ENCODE results near the gene ATPAF1. TPM values are rescaled to one million over a fixed set of nuclear protein-coding genes. Genes with fewer than 3 reads are reported as not detected.
A peak's percentile ranks its signal among the peaks of the same experiment; 100 is the strongest.

ATPAF1 gene
- total and polyA plus RNA-seq, 9 of the 15 experiments (the other 6 are each of a cell fraction or from before 2014, with no cell fraction given): 6.3 to 56.2 (median 27.4) TPM

DNA sequence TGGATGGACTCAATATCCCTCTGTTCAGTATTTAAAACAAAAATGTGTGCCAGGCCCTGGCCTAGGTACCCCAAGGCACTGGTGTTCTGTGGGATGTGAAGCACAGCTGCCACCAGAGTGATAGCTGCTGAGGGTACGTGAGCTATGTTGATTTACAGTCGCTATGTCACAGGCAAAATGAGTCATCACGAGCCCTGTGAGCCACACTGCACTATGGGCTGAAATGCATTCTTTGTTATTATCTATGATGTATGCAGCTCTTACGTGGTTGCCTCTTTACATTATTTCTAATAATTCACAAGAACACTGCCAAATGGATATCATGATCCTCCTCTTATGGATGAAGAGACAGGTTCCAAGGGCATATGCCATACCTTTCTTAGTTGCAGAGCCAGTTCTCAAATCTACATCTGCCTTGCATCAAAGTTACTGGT is 5.6 kb upstream of the ATPAF1 start:
- BruUV-seq (replicated peaks): no TSS peak
- ChIA-PET CTCF (ENCODE audit: low intra/inter-chr PET ratio) (no interaction called here), POLR2A (interaction anchor here (0.5 to 2.1 kb wide), 5 partner anchors 9 to 348 kb away, joined by 3 to 8 read pairs (median 3); no protein-coding TSS in a partner anchor)
- Histone ChIP-seq H3K79me2 (ENCODE audit: control insufficient read depth, insufficient read depth, low read length) (no peaks in the 10 kb centered on the region), H2AFZ (ENCODE audit: low read depth, low read length) (no peak overlapping the region), H3K4me2 (ENCODE audit: insufficient read depth, low read length) (peak overlapping the region; percentile 46), H3K27me3 (ENCODE audit: control insufficient read depth in 2 of 2, insufficient read depth in 2 of 2, low read length in 2 of 2) (no peaks in the 10 kb centered on the region), H3K4me3 (no peak overlapping the region), H3K36me3 (ENCODE audit: control insufficient read depth, insufficient read depth, low read length) (peaks cover 46% of the 10 kb centered on the region), H3K27ac (ENCODE audit: extremely low read depth, low read depth, low read length) (no peak overlapping the region; the same call in 2 of the 3 replicates), H3K9me1 (ENCODE audit: control insufficient read depth, insufficient read depth, low read length) (peaks cover 6% of the 10 kb centered on the region), H4K20me1 (replicated peaks; ENCODE audit: control insufficient read depth, insufficient read depth, low read length) (no peaks in the 10 kb centered on the region), H3K9ac (ENCODE audit: insufficient read depth in 1 of 2, low read depth in 2 of 2, low read length in 2 of 2) (no peak overlapping the region), H3K9me3 (replicated peaks; ENCODE audit: control insufficient read depth, insufficient read depth, low read depth, low read length) (no peaks in the 10 kb centered on the region), H3K4me1 (replicated peaks in 1 of 2; ENCODE audit: control insufficient read depth in 2 of 2, insufficient read depth in 2 of 2, low read length in 2 of 2) (peaks cover 4 to 42% of the 10 kb centered on the region in 2 experiments; a peak in 4 of 5 replicates)
- ATAC-seq: peak; percentile 73
- in situ Hi-C loops (cut with MboI): no loop called here
- peak; percentile 74 for FAIRE-seq
- WGBS (ENCODE audit: insufficient coverage, low coverage, missing lambda C conversion rate): 10% methylated on average over 4 of the region's 4 CpGs
- intact Hi-C loops (cut with micrococcal nuclease): no loop called here
- DNase-seq (ENCODE audit: extremely low read depth in 1 of 4, low spot score in 3 of 4): peak; percentile 31 to 67 (median 52)
- TF ChIP-seq KLF1 (tag; IDR thresholded peaks at IDR 0.05): no peak
- TF ChIP-seq SIRT6 (IDR thresholded peaks at IDR 0.05; ENCODE audit: low read depth, low read length): no peak
- no peak for TF ChIP-seq NFATC3 (IDR thresholded peaks at IDR 0.05)
- TF ChIP-seq, protein P1, sequence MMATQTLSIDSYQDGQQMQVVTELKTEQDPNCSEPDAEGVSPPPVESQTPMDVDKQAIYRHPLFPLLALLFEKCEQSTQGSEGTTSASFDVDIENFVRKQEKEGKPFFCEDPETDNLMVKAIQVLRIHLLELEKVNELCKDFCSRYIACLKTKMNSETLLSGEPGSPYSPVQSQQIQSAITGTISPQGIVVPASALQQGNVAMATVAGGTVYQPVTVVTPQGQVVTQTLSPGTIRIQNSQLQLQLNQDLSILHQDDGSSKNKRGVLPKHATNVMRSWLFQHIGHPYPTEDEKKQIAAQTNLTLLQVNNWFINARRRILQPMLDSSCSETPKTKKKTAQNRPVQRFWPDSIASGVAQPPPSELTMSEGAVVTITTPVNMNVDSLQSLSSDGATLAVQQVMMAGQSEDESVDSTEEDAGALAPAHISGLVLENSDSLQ (IDR thresholded peaks at IDR 0.05): peak; percentile 88
- TF ChIP-seq MAFG (tag; conservative IDR thresholded peaks at IDR 0.05): 0 out of 2 replicates have a peak, but pooled peaks have one; percentile 4
- TF ChIP-seq, protein P2, sequence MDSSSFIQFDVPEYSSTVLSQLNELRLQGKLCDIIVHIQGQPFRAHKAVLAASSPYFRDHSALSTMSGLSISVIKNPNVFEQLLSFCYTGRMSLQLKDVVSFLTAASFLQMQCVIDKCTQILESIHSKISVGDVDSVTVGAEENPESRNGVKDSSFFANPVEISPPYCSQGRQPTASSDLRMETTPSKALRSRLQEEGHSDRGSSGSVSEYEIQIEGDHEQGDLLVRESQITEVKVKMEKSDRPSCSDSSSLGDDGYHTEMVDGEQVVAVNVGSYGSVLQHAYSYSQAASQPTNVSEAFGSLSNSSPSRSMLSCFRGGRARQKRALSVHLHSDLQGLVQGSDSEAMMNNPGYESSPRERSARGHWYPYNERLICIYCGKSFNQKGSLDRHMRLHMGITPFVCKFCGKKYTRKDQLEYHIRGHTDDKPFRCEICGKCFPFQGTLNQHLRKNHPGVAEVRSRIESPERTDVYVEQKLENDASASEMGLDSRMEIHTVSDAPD (CRISPR knock-in tag; IDR thresholded peaks at IDR 0.05): no peak
- no peak for TF ChIP-seq FOXJ3 (CRISPR knock-in tag; IDR thresholded peaks at IDR 0.05)
- TF ChIP-seq FOXK2 (conservative IDR thresholded peaks at IDR 0.05 in 1 of 2, IDR thresholded peaks at IDR 0.05 in 1 of 2; ENCODE audit: low read depth in 2 of 2): peak in 1 of 2 experiments; percentile 43; a peak in 2 of 4 replicates
- TF ChIP-seq LARP7 (IDR thresholded peaks at IDR 0.05): no peak
- no peak for TF ChIP-seq YBX1 (IDR thresholded peaks at IDR 0.05)
- peak; percentile 97 for TF ChIP-seq MEIS2 (IDR thresholded peaks at IDR 0.05; ENCODE audit: partially characterized antibody)
- TF ChIP-seq TBL1XR1 (IDR thresholded peaks at IDR 0.05; ENCODE audit: low read length in 2 of 2): no peak
- TF ChIP-seq CBX2 (IDR thresholded peaks at IDR 0.05; ENCODE audit: insufficient read depth, low read length, poor library complexity, severe bottlenecking): no peak
- TF ChIP-seq ILF3 (IDR thresholded peaks at IDR 0.05; ENCODE audit: borderline replicate concordance): no peak
- TF ChIP-seq SMARCC2 (IDR thresholded peaks at IDR 0.05; ENCODE audit: low read depth): peak; percentile 48; the same call in 1 of the 2 replicates
- TF ChIP-seq, protein P3, sequence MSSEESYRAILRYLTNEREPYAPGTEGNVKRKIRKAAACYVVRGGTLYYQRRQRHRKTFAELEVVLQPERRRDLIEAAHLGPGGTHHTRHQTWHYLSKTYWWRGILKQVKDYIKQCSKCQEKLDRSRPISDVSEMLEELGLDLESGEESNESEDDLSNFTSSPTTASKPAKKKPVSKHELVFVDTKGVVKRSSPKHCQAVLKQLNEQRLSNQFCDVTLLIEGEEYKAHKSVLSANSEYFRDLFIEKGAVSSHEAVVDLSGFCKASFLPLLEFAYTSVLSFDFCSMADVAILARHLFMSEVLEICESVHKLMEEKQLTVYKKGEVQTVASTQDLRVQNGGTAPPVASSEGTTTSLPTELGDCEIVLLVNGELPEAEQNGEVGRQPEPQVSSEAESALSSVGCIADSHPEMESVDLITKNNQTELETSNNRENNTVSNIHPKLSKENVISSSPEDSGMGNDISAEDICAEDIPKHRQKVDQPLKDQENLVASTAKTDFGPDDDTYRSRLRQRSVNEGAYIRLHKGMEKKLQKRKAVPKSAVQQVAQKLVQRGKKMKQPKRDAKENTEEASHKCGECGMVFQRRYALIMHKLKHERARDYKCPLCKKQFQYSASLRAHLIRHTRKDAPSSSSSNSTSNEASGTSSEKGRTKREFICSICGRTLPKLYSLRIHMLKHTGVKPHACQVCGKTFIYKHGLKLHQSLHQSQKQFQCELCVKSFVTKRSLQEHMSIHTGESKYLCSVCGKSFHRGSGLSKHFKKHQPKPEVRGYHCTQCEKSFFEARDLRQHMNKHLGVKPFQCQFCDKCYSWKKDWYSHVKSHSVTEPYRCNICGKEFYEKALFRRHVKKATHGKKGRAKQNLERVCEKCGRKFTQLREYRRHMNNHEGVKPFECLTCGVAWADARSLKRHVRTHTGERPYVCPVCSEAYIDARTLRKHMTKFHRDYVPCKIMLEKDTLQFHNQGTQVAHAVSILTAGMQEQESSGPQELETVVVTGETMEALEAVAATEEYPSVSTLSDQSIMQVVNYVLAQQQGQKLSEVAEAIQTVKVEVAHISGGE (CRISPR knock-in tag; IDR thresholded peaks at IDR 0.05): no peak
- TF ChIP-seq SLC30A9 (CRISPR knock-in tag; IDR thresholded peaks at IDR 0.05): no peak
- no peak for TF ChIP-seq ETV1 (tag; conservative IDR thresholded peaks at IDR 0.05; ENCODE audit: low read depth)

Measured in K562 (cell line).